HK-2 (cell line): ENCODE measurements around the gene MYBPC3.
"Not testable (repeated sequence)": the region's sequence is repeated elsewhere in the genome, so short reads cannot be mapped to it uniquely, and the experiment has no call there.

Experiments used
- DNase-seq: peaks from one replicate; pipeline ENCODE4 v3.0.0-alpha.2; 2018; ENCODE audit not compliant: unreplicated experiment

Gene MYBPC3

DNA sequence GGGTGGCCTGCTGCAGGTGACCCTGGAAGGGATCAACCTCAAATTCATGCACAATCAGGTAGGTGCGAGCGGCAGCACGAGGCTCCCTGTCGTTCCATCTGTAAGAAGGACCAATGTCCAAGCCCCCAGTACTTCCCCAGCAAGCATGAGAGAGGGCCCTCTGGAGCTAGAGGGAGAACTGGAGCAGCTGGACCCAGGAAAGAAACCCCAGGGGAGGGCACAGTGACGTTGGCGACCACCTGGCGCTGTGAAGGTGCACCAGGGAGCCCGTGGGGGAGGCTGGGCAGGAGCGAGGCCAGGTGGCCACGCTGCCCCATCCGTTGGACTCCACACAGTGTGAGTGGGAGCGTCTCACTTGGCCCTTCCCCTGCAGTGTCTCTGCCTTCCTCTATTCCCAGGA, 28.0 kb downstream of the MYBPC3 start:
- no peak for DNase-seq

DNA sequence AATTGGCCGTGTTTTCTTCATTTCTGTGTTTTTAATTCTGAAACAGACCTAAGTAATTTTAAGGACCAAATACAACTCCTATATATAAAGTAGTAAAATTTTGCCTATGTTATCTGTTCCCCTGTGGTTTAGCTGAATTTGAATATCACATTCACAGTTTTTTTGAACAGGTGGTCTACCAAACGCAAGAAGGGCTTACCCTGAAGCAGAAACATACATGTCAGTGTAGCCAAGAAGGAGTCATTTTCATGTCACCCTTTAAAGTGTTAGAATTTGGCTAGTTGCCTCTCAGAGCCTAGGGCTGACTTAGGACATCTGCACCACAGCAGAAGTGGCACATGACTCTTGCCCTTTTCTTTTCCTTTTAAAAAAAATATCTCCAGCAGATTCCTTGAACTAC, 34.3 kb downstream of the MYBPC3 start:
- DNase-seq: no peak

DNA sequence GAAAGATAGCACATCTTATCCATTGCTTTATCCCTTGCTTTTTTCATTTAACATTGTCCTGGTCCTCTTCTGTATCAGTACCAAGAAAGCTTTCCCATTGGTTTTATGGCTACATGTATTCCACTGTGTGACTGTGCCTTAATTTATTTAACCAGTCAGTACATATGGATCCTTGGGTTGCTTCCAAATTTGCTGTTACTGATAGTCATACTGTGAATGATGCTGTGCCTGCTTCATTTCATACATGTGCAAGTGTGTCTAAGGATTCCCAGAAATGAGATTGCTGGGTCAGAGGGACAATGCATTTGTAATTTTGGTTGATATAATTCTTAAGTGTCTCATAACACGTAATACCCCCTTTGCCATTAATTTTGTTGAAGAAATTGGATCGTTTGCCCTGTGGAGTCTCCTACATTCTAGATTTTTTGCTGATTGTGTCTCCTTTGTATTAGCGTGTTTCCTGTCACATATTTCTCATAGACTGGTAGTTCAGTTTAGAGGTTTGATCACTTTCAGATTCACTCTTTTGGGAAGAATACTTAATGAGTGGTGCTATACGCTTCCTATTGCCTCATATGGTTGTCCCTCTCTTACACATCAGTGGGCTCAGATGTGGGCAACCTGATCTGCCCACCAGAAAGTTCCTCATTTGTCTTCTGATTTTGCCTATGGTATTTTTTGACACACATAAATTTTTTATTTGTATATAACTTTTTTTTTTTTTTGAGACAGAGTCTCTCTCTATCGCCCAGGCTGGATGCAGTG, 35.3 kb downstream of the MYBPC3 start:
- no peak for DNase-seq

DNA sequence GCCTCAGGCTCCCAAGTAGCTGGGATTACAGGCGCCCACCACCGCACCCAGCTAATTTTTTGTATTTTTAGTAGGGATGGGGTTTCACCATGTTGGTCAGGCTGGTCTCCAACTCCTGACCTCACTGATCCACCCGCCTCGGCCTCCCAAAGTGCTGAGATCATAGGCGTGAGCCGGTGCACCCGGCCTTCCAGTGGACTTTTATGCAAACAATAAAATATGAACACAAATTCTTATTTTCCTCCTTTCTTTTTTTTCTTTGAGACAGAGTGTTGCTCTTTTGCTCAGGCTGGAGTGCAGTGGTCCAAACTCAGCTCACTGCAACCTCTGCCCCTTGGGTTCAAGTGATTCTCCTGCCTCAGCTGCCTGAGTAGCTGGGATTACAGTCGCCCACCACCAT, 36.0 kb downstream of the MYBPC3 start:
- not testable (repeated sequence) for DNase-seq

DNA sequence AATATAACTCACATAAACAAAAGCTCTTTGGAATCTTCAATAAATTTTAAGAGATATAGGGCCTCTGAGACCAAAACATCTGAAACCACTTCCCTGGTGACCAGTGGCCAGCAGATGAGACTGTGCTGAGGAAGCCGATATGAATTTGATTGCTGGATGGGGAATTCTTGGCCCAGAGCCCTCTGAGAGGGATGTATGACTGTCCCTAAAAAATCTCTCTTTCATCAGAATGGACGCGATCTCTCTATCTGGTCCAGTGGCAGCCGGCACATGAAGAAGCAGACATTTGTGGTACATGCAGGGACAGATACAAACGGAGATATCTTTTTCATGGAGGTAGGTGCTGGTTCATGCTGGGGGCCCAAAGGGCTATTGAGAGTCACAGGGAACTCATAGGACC, 37.5 kb downstream of the MYBPC3 start:
- no peak for DNase-seq

DNA sequence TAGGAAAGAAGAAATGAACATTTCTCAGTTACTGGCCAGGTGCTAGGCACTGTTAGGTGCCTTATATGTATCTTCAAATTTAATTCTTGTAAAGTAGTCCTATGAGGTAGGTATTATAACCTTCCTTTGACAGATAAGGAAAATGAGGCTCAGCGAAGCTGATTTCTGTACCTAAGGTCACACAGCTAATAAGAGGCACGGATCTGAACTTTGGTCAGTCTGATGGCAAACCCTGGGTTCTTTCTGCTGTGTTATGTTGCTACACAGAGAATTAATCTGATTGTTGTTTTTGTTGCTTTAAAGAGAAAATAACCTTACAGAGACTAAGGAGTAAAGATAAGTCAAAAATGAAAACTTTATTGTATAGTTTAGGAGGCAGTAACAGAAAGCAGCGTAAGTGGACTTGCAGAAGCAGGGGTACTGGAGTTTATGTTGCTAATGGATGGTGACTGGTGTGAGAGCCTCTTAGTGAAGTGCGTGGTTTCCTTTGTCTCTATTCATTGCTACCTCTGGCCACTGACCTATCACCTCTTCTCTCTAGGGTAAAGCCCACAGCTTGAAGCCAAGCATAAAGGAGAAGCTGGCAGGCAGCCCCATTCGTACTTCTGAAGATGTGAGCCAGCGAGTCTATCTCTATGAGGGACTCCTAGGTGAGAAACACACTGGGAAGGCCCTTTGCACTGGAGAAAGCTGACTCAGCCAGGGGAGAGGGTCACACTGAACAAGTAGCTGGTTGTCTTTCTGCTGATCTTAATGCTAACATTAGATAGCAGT, 44.3 kb downstream of the MYBPC3 start:
- DNase-seq: no peak

DNA sequence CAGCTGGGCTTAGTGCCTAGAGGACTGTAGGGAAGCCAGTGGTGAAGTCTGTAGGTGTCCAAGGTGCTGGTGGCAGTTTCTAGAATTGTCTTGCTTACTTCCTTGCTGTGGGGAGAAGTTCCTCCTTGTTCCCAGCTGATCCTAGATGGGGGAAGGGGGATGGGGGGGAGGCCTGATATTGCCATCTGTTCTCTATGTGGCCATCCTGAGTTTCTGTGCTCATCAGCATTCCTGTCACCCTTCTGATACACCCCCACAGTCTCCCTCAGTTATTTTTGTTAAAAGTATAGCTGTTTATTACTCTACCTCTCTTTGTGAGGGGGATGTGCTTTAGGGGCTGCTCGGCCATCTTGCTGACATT, 46.0 kb downstream of the MYBPC3 start:
- DNase-seq: no peak

DNA sequence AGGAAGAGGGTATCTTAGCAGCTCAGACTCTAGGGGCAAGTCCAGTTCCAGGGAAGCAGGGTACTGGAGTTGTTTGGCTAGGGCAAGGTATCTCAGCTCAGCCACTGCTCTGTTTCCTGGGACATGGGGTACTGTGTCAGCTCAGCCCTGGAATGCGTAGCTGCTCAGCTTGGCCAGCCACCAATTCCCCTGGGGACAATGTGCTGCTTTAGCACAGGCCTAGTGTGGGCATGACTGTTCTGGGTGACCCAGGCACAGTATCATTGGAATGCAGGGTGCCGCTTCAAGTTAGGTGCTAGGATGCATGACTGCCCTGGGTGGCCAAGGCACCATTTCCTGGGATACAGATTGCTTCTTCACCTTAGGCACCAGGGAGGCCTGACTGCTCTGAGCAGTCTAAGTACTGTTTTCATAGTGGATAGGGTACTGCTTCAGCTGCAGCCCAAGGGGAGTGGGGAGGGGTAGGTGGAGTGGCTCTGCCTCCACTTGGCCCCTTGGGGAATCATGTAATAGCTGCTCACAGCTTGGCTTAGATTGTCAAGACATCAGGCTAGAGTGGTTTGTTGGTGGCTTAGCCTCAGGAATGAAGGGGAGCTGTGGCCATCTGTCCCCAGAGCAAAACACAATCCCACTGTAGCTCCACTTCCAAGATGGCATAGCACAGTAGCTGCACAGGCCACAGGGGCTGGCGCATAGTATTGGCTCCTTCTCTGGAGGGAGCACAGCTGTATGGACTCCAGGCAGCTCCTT, 46.6 kb downstream of the MYBPC3 start:
- DNase-seq: no peak

DNA sequence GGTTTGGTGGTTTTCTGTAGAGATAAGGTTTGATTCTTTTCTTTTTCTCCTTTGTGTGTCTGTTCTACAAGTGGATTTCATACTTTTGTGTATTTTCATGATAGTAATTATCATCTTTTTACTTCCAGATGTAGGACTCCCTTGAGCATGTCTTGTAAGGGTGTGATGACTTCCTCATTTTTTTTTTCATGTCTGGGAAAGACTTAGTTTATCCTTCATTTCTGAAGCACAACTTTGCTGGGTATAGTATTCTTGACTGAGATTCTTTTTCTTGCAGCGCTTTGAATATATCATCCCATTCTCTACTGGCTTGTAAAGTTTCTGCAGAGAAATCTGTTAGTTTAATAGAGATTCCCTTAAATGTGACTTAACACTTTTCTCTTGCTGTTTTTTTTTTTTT, 49.6 kb downstream of the MYBPC3 start:
- DNase-seq: no peak

DNA sequence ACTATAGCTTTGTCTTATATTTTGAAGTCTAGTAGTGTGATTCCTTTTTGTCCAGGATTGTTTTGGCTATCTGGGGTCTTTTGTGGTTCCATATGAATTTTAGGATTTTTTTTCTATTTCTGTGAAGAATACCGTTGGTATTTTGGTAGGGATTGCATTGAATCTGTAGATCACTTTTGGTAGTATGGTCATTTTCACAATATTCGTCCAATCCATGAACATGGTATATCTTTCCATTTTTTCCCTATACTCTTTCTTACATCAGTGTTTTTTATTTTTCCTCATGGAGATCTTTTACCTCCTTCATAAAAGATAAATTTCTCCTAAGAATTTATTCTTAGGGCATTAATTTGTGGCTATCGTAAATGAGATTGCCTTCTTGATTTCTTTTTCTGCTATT, 53.4 kb downstream of the MYBPC3 start:
- DNase-seq: no peak

DNA sequence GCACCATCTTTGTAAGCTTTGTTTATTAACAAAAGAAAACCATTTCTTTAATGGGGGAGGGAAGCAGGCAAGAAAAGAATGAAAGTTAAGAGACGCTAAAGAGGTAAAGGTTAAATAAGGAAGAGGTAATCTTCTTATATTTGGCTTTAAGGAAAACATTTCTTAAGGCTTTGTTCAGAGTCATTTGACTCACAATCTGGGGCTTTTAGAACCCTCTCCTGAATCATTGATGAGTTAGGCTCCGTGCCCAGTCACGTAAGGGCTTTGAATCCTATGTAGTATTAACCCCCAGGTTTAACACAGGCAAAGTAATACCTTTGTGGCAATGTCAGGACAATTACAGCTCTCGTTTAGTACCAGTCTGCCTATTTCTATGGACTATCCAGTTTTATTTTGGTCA, 56.5 kb downstream of the MYBPC3 start:
- DNase-seq: no peak

DNA sequence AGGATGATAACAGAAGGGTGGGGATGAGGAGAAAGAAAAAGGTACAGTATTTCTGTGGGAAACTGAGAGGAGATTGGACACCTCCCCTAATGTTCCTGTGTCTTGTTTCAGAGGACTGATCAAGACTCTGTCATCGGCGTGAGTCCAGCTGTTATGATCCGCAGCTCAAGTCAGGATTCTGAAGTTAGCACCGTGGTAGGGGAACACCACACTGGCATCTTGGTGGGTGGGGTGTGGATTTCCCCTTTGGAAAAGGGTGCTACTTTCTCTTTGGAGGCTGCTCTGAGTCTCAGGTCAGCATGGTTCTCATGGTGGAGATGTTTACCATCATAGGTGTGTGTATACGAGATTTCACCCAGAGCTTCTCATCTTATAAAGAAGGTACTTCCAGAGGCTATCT, 57.1 kb downstream of the MYBPC3 start:
- DNase-seq: no peak

DNA sequence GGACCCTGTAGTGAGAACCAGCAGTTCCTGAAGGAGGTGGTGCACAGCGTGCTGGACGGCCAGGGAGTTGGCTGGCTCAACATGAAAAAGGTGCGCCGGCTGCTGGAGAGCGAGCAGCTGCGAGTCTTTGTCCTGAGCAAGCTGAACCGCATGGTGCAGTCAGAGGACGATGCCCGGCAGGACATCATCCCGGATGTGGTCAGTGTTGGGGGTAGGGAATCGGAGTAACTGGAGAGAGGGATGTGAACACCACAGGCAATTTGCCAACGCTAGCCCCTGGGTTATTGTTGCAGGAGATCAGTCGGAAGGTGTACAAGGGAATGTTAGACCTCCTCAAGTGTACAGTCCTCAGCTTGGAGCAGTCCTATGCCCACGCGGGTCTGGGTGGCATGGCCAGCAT, 62.6 kb downstream of the MYBPC3 start:
- DNase-seq: no peak

DNA sequence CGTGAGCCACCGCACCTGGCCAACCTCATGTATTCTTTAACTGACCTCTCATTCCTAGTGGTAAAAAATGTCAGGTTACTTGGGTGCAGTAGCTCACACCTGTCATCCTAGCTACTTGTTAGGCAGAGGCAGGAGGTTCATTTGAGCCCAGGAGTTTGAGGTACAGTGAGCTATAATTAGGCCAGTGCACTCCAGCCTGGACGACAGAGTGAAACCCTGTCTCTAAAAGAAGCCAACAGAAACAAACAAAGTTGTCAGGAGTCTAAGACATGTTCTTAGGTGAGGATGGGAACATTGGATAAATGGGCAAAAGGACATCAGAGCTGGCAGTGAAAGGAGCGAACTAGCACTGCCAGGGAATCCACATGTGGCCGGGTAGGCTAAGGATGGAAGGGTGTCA, 64.4 kb downstream of the MYBPC3 start:
- DNase-seq: no peak

DNA sequence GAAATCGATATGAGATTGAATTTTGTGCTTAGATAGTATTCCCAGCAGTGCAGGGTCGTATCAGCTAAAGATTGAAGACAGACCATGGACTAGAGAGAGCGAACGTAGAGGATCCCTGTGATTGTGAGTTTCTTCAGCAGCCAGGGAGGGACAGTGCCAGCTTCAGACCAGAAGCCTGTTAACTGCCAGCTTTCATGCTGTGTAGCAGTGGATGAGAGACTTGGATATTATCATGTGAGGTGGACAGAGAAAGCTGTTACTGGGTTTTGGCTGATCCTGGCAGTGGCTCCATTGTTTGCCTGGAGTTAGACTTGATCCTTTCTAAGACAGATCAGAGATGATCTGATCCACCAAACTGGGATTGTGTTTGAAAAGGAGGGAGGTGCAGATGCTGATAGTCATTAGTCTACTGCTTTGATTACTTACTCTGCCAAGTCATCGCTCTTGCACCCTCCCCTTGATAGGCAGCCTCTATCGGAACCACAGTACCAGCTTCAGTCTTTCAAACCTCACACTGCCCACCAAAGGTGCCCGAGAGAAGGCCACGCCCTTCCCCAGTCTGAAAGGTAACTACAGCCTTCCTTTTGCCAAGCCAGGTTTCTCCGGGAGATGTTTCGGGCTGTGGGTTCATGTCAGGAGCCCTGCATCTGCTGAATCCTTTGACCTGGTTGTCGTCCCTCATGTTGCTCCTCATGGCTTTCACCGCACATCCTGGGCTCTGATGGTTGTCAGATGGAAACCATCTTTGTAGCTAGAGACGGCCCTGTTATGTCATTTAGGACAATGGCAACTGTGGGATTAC, 66.3 kb downstream of the MYBPC3 start:
- no peak for DNase-seq

DNA sequence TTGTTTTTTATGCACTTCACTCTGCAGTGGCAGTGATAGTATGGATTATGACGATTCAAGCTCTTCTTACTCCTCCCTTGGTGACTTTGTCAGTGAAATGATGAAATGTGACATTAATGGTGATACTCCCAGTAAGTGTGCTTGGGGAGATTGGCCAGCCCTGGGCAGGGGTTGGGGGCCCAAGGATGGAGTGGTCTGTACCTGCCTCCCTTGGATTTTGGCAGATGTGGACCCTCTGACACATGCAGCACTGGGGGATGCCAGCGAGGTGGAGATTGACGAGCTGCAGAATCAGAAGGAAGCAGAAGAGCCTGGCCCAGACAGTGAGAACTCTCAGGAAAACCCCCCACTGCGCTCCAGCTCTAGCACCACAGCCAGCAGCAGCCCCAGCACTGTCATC, 68.4 kb downstream of the MYBPC3 start:
- no peak for DNase-seq

DNA sequence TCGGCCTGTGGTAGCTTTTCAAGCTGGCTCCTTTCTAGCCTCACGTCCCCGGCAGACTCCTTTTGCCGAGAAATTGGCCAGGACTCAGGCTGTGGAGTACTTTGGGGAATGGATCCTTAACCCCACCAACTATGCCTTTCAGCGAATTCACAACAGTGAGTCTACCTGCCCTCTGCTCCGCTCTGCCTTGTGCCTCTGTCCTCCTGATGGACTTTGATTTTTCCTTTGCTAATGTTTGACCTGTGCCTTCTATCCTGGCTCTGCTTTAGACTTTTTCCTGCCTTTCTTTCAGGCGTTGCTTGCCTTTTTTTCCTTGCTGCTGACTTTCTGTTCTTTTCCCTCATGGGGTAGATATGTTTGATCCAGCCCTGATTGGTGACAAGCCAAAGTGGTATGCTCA, 70.0 kb downstream of the MYBPC3 start:
- DNase-seq: no peak
